Activated CD4-positive, alpha-beta T cell treated with anti-CD3 and anti-CD28 coated beads, Interleukin-2, Interleukin-4, amounts not matched to agents 100 ng/mL and 50 ng/mL, durations not matched to agents 16 hours and 8 hours (primary cell): ENCODE data around the gene PTGFRN.
A peak's percentile ranks its signal among the peaks of the same experiment; 100 is the strongest.
"Not testable (repeated sequence)": the region's sequence is repeated elsewhere in the genome, so short reads cannot be mapped to it uniquely, and the experiment has no call there.

Source experiments
- DNase-seq: peaks from one replicate; pipeline ENCODE4 v3.0.0-alpha.2; 2020; ENCODE audit warnings: low spot score

PTGFRN gene

DNA sequence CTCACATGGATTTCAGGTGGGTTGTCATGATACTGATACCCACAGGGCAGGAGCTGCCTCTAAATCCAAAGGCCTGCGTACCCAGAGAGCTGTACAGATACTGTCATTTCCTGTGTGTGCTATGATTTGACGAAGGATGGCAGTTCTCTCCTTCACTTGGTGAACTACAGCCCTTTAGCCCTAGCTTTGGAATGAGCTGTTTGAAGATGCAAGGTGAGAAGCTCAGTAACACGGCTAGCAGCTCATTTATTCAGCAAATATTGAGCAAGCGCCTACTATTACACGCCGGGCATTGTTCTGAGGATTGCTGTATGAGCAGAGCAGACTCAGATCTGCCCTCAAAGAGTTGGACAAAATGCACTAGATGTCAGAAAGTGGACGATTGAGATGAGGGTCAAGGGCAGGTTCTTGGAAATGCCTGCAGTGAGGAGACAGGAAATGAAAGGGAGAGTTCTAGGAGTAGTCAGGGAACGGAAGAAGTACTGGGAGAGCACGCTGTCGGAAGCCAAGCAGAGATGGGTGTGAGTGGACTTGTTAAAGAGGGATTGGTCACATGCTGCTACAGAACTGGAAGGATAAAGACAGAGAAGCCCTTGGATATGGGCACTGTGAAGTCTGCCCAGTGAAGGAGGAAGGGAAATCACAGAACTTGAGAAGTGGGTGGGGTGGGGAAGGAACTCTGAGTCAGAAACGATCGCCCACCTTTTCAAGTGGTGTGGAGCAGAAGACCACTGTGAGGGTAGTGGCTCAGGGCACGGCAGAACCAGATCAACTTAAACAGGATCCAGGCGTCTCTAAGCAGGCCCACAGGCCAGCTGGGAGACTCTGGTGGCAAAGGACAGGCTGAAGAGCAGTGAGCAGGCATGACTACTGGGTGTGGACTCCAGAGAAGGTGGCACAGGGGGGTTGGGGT lies 7.1 kb downstream of the PTGFRN start:
- no peak for DNase-seq

DNA sequence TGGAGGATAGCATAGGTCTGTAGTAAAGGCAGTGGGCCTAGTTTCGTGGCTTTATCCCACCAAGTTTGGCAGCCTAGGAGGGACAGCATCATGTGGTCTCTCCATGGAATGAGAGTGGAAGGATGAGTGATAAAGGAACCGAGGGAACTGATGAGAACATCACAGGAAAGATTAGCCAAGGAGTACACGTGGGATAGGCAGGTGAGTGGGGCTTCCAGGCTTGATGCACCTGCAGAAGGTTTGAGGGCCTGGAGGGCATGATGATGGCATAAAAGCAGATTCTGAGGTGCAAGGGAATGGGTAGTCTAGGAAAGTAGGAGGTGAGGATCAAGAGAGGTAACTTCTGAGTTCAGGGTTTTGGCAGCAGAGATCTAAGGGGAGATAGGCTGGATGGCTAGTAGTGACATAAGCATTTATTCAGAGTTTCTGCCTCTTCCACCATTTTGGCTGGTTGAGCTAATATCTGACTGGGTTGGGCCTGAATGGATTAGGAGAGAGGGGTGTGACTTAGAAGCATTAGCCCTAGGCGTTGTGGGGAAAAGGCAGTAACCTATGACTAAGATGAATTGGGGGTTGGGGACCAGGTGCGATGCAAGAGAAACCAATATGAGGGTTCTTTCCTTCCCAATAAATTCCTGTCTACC lies 9.1 kb downstream of the PTGFRN start:
- DNase-seq: no peak

DNA sequence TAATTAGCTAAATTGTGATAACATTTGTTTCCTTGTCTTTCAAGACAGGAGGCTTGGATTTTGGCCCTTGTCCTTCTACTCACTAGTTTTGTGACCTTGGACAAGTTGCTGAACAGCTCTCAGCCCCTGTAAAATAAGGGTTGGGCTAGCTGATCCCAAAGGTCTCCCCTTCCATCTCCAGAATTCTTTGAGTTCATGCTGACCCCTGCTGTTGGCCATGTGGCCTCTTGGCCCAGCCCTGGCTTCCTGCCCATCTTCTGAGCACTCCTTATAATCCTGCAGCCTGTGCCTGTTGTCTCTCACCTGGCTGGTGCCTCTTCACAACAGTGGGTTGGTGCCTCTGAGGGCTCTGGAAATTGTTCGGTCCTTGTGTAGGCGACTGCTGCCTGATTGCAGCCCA lies 10.1 kb downstream of the PTGFRN start:
- DNase-seq: no peak

DNA sequence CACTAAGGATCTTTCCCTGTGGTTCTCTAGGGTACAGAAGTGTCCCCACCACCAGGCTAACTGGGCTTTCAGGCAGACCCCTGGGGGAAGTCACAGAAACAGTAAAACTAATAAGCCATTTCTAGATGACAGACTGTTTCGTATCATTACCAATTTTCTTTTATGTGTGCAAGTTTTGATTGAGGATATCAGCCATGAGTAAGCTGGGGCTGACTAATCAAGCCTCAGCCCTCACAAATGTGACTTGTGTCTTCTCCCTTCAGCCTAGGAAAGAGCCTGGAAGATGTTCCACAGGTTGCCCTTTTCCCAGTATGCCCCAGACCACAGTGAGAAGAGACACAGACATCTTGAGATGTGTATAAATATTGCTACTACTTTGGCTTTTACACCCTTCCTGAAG lies 10.5 kb downstream of the PTGFRN start:
- DNase-seq: no peak

DNA sequence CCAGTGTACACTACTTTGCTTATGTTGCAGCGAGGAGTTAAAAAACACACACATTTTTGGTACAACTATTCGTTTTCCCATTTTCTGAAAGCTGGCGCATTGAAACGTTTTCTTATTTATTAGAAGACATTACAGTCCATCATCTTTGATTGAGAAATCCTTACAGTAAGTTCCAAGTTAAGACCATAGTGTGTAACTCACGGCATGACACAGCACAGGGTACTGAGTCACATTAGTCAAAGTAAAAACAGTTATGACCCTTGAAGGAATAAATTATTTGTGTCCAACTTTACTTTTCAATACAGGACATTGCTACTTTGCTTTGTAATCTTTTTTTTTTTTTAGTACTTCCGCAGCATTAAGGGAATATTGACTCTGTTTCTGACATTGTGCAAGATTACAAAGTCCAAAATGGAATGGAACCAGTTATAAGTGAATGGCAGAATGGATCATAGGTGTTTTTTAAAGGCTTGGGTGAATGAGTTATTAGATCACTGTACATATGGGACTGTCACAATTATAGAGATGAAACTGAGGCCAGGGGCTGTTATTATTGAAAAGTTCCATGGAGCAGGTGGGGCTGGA lies 11.7 kb downstream of the PTGFRN start:
- DNase-seq: no peak

DNA sequence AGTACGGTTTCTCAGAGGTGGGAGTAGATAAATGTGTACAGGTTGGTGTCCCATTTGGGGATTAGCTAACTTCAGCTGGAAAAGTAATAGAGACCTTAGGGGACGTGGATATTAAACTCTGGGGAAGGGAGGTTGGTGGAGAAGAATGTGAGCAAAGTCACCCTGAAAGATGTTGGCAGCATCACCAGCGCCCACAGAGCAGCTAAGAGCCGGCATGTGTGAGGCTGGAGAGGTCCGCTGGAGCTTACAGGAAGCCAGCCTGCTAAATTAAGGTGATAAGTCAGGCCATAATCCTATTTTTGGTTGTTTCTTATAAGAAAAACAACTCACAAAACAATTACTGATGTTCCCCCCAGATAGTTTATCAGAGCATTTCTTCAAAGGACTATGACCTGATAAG lies 12.2 kb downstream of the PTGFRN start:
- no peak for DNase-seq

DNA sequence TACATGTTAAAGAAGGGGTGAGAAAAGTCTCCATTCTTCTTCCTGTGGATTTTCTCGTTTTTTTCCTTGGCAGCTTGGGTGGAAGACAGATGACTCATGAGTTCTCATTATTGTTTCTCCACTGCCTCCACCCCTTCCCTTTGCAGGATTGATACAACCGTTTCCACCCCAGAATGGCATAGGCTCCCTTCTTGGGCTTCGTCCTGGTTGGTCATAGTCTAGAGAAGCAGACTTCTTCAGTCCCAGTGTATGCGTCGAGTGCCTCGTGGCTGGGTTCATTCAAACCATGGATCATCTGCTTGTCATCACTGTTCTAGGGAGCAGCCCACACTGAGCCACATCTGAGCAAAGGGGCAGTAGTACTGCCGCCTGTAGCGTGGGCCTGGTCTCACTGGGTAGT lies 13.7 kb downstream of the PTGFRN start:
- DNase-seq: no peak

DNA sequence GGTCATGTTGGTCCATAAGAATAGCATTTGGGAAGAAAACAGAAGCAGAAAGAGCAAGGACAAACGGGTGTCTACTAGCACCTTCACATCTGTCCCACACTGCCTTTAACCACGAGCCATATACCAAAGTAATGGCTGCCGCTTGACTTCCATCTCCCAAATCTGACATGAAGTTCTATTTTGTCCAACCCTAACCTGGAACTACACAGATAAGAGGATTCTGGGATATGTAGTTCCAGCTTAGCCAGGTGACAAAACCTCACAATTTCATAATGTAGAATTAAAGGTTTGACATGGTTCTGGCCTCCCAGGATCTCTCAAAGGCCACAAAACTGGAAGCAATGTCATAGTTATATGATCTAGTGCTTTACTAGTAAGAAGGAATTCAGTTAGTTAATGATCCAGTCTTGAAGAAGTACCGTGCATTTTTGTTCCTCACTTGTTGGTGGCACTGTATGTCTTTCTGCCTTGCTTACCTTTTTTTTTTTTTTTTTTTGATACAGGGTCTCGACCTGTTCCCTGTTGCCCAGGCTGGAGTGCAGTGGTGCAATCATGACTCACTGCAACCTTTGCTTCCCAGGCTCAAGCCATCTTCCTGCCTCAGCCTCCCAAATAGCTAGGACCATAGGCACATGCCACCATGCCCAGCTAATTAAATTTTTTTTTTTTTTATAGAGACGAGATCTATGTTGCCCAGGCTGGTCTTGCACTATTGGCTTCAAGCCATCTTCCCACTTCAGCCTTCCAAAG lies 17.5 kb downstream of the PTGFRN start:
- no peak for DNase-seq

DNA sequence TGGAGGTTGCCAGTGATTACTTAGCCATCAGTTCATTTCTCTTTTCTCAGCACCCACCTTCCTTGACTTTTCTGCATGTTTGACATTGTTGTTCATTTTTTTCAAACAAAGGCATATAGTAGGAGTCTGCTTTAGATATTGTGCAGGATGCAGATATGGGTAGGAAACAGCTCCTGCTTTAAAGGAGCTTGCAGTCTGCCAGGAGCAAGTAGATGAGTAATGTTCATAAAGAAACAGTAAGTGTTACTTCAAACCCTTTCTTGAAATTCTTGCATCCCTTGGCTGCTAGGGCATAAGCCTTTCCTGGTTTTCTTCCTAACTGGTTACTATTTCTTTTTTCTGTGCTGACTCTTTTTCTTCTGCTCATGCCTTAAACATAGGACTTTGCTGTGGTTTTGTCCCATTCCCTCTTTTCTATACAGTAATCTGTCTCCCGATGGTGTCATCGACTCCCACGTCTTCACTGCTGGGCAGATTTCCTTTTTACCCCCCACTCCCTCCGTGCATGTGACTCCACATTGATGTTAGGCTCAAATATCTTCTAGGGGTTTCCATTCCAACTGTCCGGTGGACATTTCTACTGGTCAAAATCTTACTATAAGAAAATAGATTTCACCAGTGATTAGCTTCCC lies 20.4 kb downstream of the PTGFRN start:
- no peak for DNase-seq

DNA sequence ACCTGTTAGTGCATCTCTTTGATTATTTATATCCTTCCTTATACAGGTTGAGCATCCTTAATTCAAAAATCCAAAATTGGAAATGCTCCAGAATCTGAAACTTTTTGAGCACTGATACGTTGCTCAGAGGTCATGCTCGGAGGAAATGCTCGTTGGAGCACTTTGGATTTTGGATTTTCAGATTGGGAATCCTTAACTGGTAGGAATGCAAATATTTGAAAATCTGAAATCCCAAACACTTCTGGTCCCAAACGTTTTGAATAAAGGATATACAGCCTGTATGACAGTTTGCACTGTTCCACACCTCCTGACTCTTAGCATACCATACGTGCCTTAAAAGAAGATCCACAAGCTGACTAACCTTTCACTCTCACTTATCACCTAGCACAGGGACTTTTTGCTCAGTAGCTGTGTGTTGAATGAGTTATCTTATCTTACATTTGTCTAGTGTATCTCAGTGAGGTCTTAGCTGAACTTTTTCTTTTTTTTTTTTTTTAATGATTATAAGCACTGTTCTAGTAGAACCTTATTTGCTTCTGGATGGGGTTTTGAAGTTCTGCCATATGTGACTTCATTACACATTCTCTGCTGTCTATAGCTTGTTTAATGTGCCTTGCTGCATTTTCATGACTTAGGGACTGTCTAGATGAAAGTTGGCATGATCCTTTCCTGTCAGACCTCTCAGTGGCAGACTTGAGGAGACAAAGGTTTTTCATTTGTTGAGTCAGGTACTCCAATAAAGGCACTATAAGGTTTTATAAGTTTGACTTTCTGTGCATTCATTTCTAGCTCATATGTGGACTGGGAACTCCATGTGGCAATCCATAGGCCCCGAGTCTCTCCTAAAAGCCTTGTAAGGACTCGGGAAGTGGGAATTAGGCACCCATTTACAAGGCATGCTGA lies 21.6 kb downstream of the PTGFRN start:
- DNase-seq: no peak

DNA sequence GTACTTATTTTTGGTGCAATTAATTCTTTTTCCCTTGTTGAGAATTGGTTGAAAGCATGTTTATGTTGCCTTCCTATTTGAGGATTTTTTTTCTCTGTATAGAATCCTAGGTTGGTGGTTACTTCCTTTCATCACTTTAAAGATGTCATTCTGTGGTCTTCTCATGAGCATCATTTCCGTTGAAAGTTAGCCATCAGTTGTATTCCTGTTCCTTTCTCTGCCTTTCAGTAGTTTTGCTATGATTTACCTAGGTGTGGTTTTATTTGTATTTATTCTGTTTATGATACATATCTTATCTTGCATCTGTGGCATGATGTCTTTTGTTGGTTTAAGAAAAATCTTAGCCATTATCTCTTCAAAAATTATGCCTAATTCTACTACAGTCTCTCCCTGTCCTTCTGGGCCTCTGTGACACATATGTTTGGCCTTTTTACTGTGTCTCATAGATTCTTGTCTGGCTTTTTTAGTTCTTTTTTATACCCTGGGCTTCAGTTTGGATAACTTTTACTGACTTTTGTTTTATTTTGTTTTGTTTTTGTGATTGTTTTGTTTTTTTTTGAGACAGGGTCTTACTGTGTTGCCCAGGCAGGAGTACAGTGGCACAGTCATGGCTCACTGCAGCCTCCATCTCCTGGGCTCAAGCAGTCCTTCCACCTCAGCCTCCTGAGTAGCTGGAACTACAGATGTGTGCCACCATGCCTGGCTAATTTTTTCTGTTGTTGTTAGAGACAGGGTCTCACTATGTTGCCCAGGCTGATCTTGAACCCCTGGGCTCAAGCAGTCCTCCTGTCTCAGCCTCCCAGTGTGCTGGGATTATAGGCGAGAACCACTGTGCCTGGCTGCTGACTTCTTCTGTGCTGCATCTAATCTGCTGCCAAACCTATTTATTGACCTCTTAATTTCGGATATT lies 24.1 kb downstream of the PTGFRN start:
- DNase-seq: peak; percentile 34

DNA sequence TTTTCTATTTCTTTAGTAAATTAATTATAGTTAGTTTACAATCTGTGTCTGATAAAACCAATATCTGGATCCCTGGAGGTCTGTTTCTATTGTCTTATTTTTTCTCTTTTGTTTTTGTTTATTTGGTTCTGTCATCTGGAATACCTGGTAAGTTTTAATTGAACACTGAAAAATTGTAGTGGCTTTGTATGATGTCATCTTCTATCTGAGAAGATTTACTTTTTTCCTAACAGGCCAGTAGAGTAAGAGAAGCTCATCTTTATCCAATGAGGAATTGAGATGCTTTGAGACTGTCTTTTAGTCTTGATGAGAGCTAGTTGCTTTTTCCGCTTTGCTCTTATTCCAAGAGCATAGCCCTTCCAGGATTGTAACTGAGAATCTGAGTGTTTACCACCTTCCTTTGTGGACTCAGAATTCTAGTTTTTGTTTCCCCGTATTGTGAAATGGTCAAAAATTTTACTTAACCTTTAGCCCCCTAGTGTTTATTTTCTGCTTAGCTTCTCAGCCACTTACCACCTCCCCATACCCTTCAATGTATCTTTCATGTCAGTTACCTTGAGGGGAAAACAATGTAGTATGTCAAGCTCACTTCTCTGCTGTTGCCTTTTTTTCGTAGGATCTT lies 25.0 kb downstream of the PTGFRN start:
- peak; percentile 44 for DNase-seq

DNA sequence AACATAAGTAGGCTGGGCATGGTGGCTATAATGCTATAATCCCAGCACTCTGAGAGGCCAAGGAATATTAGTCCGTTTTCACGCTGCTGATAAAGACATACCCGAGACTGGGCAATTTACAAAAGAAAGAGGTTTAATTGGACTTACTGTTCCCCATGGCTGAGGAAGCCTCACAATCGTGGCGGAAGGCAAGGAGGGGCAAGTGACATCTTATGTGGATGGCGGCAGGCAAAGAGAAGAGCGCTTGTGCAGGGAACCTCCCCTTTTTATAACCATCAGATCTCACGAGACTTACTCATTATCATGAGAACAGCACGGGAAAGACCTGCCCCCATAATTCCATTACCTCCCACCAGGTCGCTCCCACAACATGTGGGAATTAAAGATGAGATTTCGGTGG lies 28.5 kb downstream of the PTGFRN start:
- DNase-seq: no peak

DNA sequence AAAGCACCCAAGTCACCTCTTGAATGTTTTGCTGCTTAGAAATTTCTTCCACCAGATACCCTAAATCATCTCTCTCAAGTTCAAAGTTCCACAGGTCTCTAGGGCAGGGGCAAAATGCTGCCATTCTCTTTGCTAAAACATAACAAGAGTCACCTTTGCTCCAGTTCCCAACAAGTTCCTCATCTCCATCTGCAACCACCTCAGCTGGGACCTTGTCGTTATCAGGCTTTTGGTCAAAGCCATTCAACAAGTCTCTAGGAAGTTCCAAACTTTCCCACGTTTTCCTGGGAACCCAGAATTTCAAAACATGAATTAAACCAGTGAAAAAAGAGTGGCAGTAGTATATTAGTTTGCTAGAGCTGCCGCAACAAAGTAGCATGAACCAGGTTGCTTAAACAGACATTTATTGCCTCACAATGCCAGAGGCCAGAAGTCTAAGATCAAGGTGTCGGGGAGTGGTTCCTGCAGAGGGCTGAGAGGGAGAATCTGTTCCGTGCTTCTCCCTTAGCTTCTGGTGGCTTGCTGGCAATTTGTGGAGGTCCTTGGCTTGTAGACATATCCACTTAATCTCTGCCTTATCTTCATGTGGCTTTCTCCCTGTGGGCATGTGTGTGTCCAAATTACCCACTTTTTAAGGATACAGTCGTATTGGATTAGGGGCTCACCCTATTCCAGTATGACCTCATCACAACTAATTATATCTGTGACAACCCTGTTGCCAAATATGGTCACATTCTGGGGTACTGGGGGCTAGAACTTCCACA lies 30.2 kb downstream of the PTGFRN start:
- DNase-seq: not testable (repeated sequence)

DNA sequence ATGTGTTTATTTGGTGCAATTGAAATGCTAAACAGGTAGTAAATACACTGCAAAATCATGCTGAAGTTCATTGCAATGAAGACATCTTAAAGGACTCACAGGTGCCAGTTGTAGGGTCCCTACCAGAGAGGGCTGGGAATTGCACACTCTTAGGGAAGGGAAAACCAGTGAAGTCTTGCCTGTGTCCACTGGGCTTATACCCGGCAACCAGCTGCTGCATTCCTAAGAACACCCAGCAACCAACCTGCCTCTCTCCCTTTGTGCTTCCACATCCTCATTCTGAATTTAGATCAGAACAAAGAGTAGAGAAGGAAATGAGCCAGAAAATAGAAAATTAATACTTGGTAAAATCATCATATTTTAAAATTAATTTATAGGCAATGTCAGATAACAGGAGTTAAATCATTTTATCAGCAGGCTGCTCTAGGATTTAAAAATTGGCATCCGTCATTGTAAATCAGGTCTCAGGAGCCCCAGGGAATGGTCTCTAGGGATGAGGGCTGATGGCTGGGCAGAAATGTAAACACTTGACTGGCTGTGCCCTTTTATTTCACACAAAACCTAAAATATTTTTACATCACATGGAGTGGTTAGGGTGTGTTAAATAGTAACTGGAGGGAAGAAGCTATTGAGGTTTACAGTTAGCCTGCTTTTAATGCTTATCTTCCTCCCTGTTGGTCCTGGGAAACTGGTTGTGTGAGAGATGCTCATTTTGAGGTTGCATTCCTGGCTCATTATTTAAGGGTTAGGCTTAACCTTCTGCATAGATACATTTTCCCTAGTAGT lies 31.3 kb downstream of the PTGFRN start:
- DNase-seq: no peak

DNA sequence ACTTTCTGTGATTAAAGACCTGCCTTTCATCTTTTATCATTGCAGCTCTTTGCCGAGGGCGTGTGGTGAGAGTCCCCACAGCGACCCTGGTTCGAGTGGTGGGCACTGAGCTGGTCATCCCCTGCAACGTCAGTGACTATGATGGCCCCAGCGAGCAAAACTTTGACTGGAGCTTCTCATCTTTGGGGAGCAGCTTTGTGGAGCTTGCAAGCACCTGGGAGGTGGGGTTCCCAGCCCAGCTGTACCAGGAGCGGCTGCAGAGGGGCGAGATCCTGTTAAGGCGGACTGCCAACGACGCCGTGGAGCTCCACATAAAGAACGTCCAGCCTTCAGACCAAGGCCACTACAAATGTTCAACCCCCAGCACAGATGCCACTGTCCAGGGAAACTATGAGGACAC lies 32.0 kb downstream of the PTGFRN start:
- DNase-seq: no peak

DNA sequence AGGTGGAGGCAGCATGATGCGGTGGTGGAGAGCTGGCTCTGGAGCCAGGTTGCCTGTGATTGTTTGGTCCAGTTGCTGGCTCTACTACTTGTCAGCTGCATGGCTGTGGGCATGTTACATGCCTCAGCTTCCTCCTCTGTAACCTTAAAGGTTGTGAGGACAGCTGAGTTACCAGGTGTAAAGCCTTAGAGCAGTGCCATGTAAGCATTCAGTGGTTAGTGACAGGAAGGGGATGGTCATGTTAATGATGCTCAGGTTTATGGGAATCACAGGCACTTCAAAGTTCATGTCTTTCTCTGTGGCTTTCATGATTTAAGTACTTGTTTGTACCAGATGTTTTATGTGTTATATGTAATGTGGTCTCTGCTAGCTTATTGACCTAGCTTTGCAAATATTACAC lies 32.6 kb downstream of the PTGFRN start:
- no peak for DNase-seq

DNA sequence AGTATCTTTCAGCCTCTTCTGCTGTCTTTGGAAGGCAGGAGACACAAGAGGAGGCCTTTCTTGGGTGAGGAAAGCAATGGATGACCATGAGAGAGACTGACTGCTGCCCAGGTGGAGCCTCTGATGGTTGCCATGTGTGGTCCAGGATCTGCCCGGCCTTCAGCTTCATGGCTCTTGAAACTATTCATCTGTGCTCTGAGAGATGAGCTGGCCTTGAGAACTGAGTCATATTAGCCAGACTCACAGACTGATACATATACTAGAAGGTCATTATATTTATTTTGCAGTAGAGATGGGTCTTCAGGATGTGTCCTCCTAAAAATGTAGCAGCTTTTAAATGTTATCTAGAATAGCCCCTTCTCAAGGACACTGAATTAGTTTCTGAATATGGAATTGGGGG lies 33.7 kb downstream of the PTGFRN start:
- DNase-seq: peak; percentile 18
